Activated CD8-positive, alpha-beta memory T cell treated with anti-CD3 and anti-CD28 coated beads for 48 hours (primary cell): ENCODE results near the gene SMCO2.
"Not testable (repeated sequence)": the region's sequence is repeated elsewhere in the genome, so short reads cannot be mapped to it uniquely, and the experiment has no call there.

ENCODE experiments used
- DNase-seq, 3 experiments: peaks; one replicate each; pipeline ENCODE4 v3.0.0-alpha.2; 2020; ENCODE audit warnings: low read depth in 2 of 3, low spot score in 2 of 3

SMCO2 gene

DNA sequence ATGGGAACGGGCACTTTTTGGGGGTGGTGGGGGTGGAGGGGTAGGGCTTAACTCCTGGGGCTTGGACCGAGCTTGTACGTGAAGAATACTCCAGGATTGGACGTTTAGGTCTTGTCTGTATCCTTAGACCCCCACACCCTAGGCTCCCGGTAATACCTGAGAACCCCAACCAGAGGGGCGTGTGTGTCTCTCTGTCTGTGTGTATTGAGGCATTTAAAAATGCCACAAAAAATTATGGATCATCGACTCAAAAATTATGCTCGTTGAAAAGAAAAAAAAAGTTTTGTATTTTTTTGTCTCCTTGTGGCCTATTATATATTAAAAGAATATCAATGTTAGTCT lies 77.9 kb downstream of the SMCO2 start:
- DNase-seq, result no peak

GRCh38 chr12:27524839-27525753 lies 78.6 kb downstream of the SMCO2 start:
- DNase-seq, result no peak

DNA sequence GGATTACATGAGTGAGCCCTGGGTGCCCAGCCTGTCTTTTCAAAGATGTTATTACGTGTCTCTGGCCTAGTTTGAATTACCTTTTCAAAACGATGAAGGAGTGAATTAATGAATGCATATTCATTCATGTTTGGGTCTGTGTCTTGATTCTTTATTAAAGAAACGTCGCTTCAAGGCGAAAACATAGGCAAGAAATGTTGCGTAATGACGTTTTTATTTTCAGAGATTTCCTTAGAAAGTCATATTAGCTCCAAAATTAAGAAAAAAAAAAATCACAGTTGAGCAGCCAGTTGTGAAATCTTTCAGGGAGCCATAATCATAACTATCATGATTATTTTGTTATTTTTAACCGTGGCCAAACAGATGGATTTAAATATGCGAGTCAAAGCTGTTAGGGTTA lies 81.0 kb downstream of the SMCO2 start:
- DNase-seq, result no peak

DNA sequence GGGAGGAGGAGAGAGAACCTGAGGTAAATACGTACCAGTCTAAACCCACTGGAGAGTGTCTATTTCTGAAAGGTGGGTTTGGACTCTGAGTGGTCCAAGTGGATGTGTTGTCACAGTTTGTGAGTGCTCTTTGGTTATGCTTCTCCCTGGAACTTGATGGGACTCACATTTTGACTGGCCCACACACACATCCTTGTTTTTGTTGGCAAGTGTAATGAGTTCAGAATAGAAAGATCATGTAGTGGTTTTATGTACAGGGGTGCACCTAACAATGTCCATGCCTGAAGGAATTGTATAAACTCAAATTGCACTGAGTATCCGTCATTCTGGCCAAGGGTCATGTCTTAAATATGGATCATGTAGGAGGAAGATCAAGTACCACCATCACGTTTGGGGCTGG lies 82.3 kb downstream of the SMCO2 start:
- no peak for DNase-seq

GRCh38 chr12:27530157-27530922 lies 83.8 kb downstream of the SMCO2 start:
- DNase-seq, result no peak

GRCh38 chr12:27531896-27532295 lies 85.4 kb downstream of the SMCO2 start:
- DNase-seq, result no peak

- no peak for DNase-seq
Measured at GRCh38 chr12:27534060-27534764, 87.7 kb downstream of the SMCO2 start.

DNA sequence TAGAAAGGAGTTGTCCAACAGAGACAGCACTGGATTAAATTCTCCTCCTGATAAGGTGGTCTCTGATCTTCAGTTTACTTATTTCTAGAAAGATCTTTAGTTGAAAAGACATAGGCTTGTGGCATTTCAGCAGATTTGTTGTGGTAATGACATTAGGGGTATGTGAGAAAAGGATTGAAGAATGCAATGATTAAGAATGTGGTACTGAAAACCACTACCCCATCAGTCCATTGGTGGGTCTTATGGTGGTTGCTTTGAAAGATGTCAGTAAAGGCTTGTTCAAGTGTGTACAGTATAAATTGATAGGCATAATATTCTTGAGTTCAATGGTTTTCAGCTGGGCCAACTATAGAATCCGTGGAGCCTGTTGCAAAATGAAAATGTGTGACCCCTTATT lies 88.2 kb downstream of the SMCO2 start:
- DNase-seq, result no peak

DNA sequence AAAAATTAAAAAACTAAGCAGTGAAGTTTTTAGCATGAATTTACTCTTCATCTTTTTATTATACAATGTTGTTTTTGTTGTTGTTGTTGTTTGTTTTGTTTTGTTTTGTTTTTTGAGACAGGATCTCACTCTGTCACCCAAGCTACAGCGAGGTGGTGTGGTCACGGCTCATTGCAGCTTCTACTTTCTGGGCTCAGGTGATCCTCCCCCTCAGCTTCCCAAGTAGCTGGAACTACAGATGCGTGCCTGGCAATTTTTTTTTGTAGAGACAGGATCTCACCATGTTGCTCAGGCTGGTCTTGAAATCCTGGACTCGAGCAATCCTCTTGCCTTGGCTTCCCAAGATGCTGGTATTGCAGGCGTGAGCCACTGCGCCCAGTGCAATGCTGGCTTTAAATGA lies 88.8 kb downstream of the SMCO2 start:
- DNase-seq, result no peak

GRCh38 chr12:27537855-27538675 lies 91.5 kb downstream of the SMCO2 start:
- DNase-seq, result no peak

GRCh38 chr12:27539191-27539631 lies 92.7 kb downstream of the SMCO2 start:
- DNase-seq, result no peak

DNA sequence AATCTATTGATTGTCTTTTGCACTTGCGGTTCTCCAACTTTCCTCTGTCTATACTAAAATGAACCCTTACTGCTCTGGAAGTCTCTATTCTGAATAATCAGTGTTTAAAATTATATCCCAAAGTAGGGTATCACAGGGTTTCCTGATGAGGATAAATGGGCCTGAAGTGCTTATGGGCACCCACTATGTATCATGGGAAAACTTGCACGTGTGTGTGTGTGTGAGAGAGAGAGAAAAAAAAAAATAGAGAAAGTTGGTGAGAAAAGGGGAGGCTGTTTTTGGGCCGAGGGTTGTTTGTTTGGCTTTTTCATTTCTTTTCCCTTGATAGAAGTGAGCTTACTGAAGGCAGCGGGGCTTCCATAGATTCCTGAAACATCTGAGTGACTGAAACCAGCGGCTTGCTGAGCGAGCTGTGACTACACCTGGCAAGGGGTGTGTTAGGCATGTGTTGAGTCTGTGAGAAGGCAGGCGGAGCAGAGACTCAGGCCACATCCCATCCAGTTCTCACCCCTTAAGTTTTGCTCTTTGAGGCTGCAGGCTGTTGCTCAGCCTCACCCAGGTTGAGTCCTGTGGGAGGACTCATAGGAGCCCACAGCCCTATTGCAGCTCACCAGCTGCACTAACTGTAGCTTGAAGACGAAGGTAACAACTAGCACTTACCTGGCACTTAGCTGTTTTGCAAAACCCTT lies 94.6 kb downstream of the SMCO2 start:
- no peak for DNase-seq

GRCh38 chr12:27542628-27543027 lies 96.1 kb downstream of the SMCO2 start:
- DNase-seq, result no peak

GRCh38 chr12:27544858-27545257 lies 98.3 kb downstream of the SMCO2 start:
- not testable (repeated sequence) for DNase-seq

- DNase-seq, result no peak
Measured at GRCh38 chr12:27545665-27546064, 99.1 kb downstream of the SMCO2 start.

DNA sequence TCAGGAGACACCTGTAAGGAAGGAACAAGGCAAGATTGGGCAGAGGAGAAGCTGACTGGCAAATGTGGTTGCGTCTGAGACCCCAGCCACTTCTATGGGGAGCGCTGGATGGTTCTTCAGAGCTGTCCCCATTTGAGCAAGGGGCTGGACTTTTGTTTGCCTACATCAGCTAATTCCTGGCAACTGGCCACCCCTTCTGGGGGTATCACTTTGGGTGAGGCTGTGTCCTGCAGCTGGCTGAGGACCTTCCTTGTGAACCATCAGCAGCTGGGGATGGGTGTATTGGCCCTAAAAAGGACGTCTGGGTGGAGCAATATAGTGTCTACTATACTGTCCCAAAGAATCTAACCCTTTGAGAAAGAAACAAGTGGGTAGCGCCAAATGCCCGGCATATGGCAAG lies 101.1 kb downstream of the SMCO2 start:
- no peak for DNase-seq

DNA sequence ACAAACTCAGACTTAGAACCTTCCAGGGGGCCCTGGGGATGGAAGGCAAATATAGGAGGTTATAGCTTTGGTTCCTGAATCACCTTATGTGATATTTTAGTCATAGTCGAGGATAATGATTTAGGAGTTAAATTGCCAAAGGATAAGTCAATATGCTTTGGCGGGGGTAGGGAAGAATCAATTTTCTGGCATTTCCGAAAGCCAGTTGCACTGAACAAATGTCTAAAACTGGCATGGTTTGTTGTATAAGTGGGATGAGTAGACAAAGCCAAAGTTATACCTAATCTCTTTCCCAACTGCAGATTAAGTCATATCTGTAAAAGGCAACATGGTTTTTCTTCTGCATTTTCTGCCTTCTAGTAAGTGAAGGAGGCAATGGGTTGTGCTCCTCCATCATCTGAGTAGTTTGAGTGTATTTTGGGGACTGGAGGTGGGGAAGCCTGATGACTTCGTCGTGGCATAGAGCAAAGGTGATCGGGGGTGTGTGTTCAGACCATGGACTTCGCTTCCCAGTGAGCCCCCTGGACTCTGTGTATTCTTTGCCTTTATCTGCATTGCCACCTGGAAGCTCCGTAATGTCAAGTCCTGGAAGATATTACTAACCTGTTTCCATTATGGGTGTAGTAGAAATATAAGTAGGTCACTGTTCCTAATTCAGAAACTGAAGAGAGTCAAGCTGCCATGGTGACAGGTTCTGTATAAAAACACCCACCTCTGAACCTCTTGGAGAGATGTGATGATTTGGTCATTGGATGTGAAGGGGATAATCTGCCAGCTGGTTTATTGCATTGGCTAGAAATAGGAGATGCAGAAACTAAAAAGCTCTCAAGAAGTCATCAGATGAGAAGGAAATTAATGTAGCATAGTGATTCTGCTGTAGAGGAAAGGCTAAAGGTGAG lies 102.0 kb downstream of the SMCO2 start:
- DNase-seq, result no peak

- no peak for DNase-seq
Measured at GRCh38 chr12:27549236-27549800, 102.8 kb downstream of the SMCO2 start.
